Suprapubic skin (tissue), 4 donors: ENCODE results near the gene MACO1.

ENCODE experiments used
- CTCF ChIP-seq, 2 donors: fragments of 200-600 bp in 1 of 2; fragments of 450-650 bp in 1 of 2; sonication (generic) in 1 of 2; IDR thresholded peaks; one replicate each; pipeline ENCODE4 v1.5.1; 2016 to 2019; ENCODE audit warnings: antibody characterized with exemption in 2 of 2, mild to moderate bottlenecking in 1 of 2, moderate library complexity in 1 of 2
- EP300 ChIP-seq: sonication (generic); formaldehyde crosslinking; IDR thresholded peaks from one replicate; pipeline ENCODE4 v1.6.1; 2017; ENCODE audit warnings: antibody characterized with exemption
- POLR2A ChIP-seq, 2 donors: fragments of 450-650 bp; IDR thresholded peaks; one replicate each; pipeline ENCODE4 v1.6.1; 2017; ENCODE audit warnings: antibody characterized with exemption in 2 of 2, mild to moderate bottlenecking in 2 of 2, moderate library complexity in 2 of 2
- POLR2AphosphoS5 ChIP-seq, 3 donors: sonication (generic); formaldehyde crosslinking; IDR thresholded peaks; one replicate each; pipeline ENCODE4 v1.6.1; 2017; ENCODE audit warnings: antibody characterized with exemption in 3 of 3

GRCh38 chr1:25513666-25514065, 83.0 kb downstream of the MACO1 start:
- TF ChIP-seq POLR2AphosphoS5 (IDR thresholded peaks at IDR 0.05) (no peak), POLR2A (IDR thresholded peaks at IDR 0.05) (no peak), CTCF (IDR thresholded peaks at IDR 0.05) (no peak), EP300 (no peak)
